ENCODE results near the gene PTPMT1.

- TF ChIP-seq, protein P1, sequence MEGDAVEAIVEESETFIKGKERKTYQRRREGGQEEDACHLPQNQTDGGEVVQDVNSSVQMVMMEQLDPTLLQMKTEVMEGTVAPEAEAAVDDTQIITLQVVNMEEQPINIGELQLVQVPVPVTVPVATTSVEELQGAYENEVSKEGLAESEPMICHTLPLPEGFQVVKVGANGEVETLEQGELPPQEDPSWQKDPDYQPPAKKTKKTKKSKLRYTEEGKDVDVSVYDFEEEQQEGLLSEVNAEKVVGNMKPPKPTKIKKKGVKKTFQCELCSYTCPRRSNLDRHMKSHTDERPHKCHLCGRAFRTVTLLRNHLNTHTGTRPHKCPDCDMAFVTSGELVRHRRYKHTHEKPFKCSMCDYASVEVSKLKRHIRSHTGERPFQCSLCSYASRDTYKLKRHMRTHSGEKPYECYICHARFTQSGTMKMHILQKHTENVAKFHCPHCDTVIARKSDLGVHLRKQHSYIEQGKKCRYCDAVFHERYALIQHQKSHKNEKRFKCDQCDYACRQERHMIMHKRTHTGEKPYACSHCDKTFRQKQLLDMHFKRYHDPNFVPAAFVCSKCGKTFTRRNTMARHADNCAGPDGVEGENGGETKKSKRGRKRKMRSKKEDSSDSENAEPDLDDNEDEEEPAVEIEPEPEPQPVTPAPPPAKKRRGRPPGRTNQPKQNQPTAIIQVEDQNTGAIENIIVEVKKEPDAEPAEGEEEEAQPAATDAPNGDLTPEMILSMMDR (IDR thresholded peaks at IDR 0.05) = no peak
- no peak for TF ChIP-seq POLR2A (IDR thresholded peaks at IDR 0.05)
- TF ChIP-seq POLR2AphosphoS5 (IDR thresholded peaks at IDR 0.05) = no peak
- TF ChIP-seq EP300 (IDR thresholded peaks at IDR 0.05) = no peak
These were observed 23.7 kb downstream of the PTPMT1 start for GRCh38 chr11:47589118-47589517.
